CD4-positive, CD25-positive, alpha-beta regulatory T cell (primary cell): ENCODE results near the gene SNX30. TPM values are rescaled to one million over a fixed set of nuclear protein-coding genes. Genes with fewer than 3 reads are reported as not detected.

Experiments used
- ATAC-seq, 2 donors: fragments of 150-1000 bp; cut with Tn5 transposase; one replicate each; pipeline ENCODE4 v1.10.0; 2021; ENCODE audit warnings: low read depth in 2 of 2, moderate number of reproducible peaks in 2 of 2, moderate library complexity in 1 of 2
- DNase-seq, 3 donors: peaks; one replicate each; pipeline versions ENCODE4 v3.0.0 to v3.0.0-alpha.2; 2012 to 2022; ENCODE audit warnings: mixed read lengths in 1 of 3
- H3K27ac ChIP-seq: one replicate; pipeline ENCODE4 v1.7.0; 2013; ENCODE audit warnings: mild to moderate bottlenecking, low read length; ENCODE audit not compliant: insufficient read depth, poor library complexity, severe bottlenecking
- H3K27me3 ChIP-seq: one replicate; pipeline ENCODE4 v1.7.0; 2013; ENCODE audit warnings: low read length; ENCODE audit not compliant: control insufficient read depth, insufficient read depth
- H3K36me3 ChIP-seq: one replicate; pipeline ENCODE4 v1.7.0; 2013; ENCODE audit warnings: mild to moderate bottlenecking, low read length, moderate library complexity; ENCODE audit not compliant: control insufficient read depth, insufficient read depth
- H3K4me1 ChIP-seq: 2 replicates; pipeline ENCODE4 v1.7.0; 2013; ENCODE audit warnings: mild to moderate bottlenecking, low read length; ENCODE audit not compliant: insufficient read depth, control insufficient read depth, poor library complexity, severe bottlenecking
- H3K4me3 ChIP-seq: one replicate; pipeline ENCODE4 v1.7.0; 2013; ENCODE audit warnings: low read depth, mild to moderate bottlenecking, low read length, moderate library complexity
- H3K9me3 ChIP-seq, 2 experiments: 1 replicate in 1 of 2; 2 replicates in 1 of 2; pipeline ENCODE4 v1.7.0; 2013; ENCODE audit warnings: low read length in 2 of 2, mild to moderate bottlenecking in 1 of 2, moderate library complexity in 1 of 2; ENCODE audit not compliant: control insufficient read depth in 2 of 2
- H3K27ac Mint-ChIP-seq, 3 donors: one replicate each; pipeline ENCODE4 v1.8.0; 2020 to 2022; ENCODE audit warnings: mild to moderate bottlenecking in 3 of 3, mixed read lengths in 3 of 3, moderate library complexity in 2 of 3
- H3K27me3 Mint-ChIP-seq: one replicate; pipeline ENCODE4 v1.8.0; 2022; ENCODE audit warnings: mild to moderate bottlenecking, mixed read lengths
- H3K36me3 Mint-ChIP-seq: one replicate; pipeline ENCODE4 v1.8.0; 2020; ENCODE audit warnings: mixed read lengths
- H3K4me1 Mint-ChIP-seq, 4 donors: one replicate each; pipeline ENCODE4 v1.8.0; 2020 to 2022; ENCODE audit warnings: mixed read lengths in 4 of 4, mild to moderate bottlenecking in 1 of 4
- H3K4me3 Mint-ChIP-seq, 4 donors: one replicate each; pipeline ENCODE4 v1.8.0; 2020 to 2022; ENCODE audit warnings: mild to moderate bottlenecking in 4 of 4, mixed read lengths in 4 of 4, moderate library complexity in 3 of 4
- H3K9me3 Mint-ChIP-seq, 7 donors: one replicate each; pipeline ENCODE4 v1.8.0; 2020 to 2022; ENCODE audit warnings: mixed read lengths in 7 of 7, mild to moderate bottlenecking in 3 of 7, moderate library complexity in 2 of 7
- polyA plus RNA-seq, 4 donors: library from polyadenylated mRNA; unstranded; fragments of 300-500 nt; fragmentation: Illumina TruSeq; gene quantifications; one replicate each; pipeline ENCODE4 v1.2.3, GENCODE V29; 2021
- total RNA-seq: library from RNA; stranded (reverse); gene quantifications from one replicate; pipeline ENCODE4 v1.2.3, GENCODE V29; 2022

Gene SNX30
- total and polyA plus RNA-seq, 5 donors from 2014 or later = 1.5 to 12.3 (median 2.0) TPM

GRCh38 chr9:112891521-112891920, 141.0 kb downstream of the SNX30 start:
- H3K27ac Mint-ChIP-seq = no peak overlapping the region
- ATAC-seq (no peak), DNase-seq (no peak)
- H3K9me3 Mint-ChIP-seq = peaks cover 0 to 3% (median 0%) of the 10 kb centered on the region in 7 donors
- no peaks in the 10 kb centered on the region for H3K36me3 ChIP-seq
- H3K4me1 Mint-ChIP-seq = no peaks in the 10 kb centered on the region
- H3K4me3 ChIP-seq = no peak overlapping the region
- no peak overlapping the region for H3K4me3 Mint-ChIP-seq
- no peaks in the 10 kb centered on the region for H3K9me3 ChIP-seq
- no peaks in the 10 kb centered on the region for H3K36me3 Mint-ChIP-seq
- no peak overlapping the region for H3K27ac ChIP-seq
- peaks cover 32% of the 10 kb centered on the region for H3K27me3 Mint-ChIP-seq
- no peaks in the 10 kb centered on the region for H3K4me1 ChIP-seq
- peaks cover 9% of the 10 kb centered on the region for H3K27me3 ChIP-seq

- Histone ChIP-seq H3K9me3 (no peaks in the 10 kb centered on the region), H3K27me3 (peaks cover 9% of the 10 kb centered on the region), H3K4me3 (no peak overlapping the region), H3K4me1 (no peaks in the 10 kb centered on the region), H3K36me3 (no peaks in the 10 kb centered on the region), H3K27ac (no peak overlapping the region)
- peaks cover 0 to 3% (median 0%) of the 10 kb centered on the region in 7 donors for H3K9me3 Mint-ChIP-seq
- DNase-seq = no peak
- H3K36me3 Mint-ChIP-seq = no peaks in the 10 kb centered on the region
- ATAC-seq = no peak
- H3K27me3 Mint-ChIP-seq = peaks cover 32% of the 10 kb centered on the region
- H3K4me1 Mint-ChIP-seq = peaks cover 0 to 2% (median 0%) of the 10 kb centered on the region in 4 donors
- no peak overlapping the region for H3K4me3 Mint-ChIP-seq
- no peak overlapping the region for H3K27ac Mint-ChIP-seq
These were observed 142.4 kb downstream of the SNX30 start for GRCh38 chr9:112892981-112893380.

- H3K4me3 ChIP-seq = no peak overlapping the region
These were observed 143.5 kb downstream of the SNX30 start for GRCh38 chr9:112894041-112894440.

GRCh38 chr9:112894699-112895098, 144.1 kb downstream of the SNX30 start:
- H3K27ac ChIP-seq = no peak overlapping the region
- H3K9me3 Mint-ChIP-seq = peaks cover 0 to 3% (median 0%) of the 10 kb centered on the region in 7 donors
- H3K36me3 ChIP-seq = no peaks in the 10 kb centered on the region
- no peak overlapping the region for H3K27ac Mint-ChIP-seq
- no peaks in the 10 kb centered on the region for H3K4me1 ChIP-seq
- peaks cover 0 to 6% (median 1%) of the 10 kb centered on the region in 4 donors for H3K4me1 Mint-ChIP-seq
- H3K27me3 ChIP-seq = peaks cover 9% of the 10 kb centered on the region
- no peak overlapping the region for H3K4me3 Mint-ChIP-seq
- ATAC-seq = no peak
- no peaks in the 10 kb centered on the region for H3K9me3 ChIP-seq
- peaks cover 32% of the 10 kb centered on the region for H3K27me3 Mint-ChIP-seq
- H3K4me3 ChIP-seq = no peak overlapping the region
- H3K36me3 Mint-ChIP-seq = no peaks in the 10 kb centered on the region
- no peak for DNase-seq

More at GRCh38 chr9:112894041-112894440, 143.5 kb downstream of the SNX30 start:
- Mint-ChIP-seq H3K27ac (no peak overlapping the region), H3K27me3 (peaks cover 39% of the 10 kb centered on the region), H3K36me3 (no peaks in the 10 kb centered on the region), H3K4me3 (no peak overlapping the region), H3K9me3 (peaks cover 0 to 3% (median 0%) of the 10 kb centered on the region in 7 donors), H3K4me1 (peaks cover 0 to 6% (median 1%) of the 10 kb centered on the region in 4 donors)
- Histone ChIP-seq H3K36me3 (no peaks in the 10 kb centered on the region), H3K27ac (no peak overlapping the region), H3K27me3 (peaks cover 9% of the 10 kb centered on the region), H3K9me3 (no peaks in the 10 kb centered on the region), H3K4me1 (no peaks in the 10 kb centered on the region)
- ATAC-seq (no peak), DNase-seq (no peak)

- peaks cover 30% of the 10 kb centered on the region for H3K27me3 Mint-ChIP-seq
- no peaks in the 10 kb centered on the region for H3K36me3 ChIP-seq
- peaks cover 0 to 6% (median 1%) of the 10 kb centered on the region in 4 donors for H3K4me1 Mint-ChIP-seq
- H3K27me3 ChIP-seq = peaks cover 9% of the 10 kb centered on the region
- no peak overlapping the region for H3K27ac ChIP-seq
- no peak overlapping the region for H3K4me3 Mint-ChIP-seq
- no peaks in the 10 kb centered on the region for H3K4me1 ChIP-seq
- no peak overlapping the region for H3K4me3 ChIP-seq
- H3K9me3 Mint-ChIP-seq = peaks cover 0 to 3% (median 0%) of the 10 kb centered on the region in 7 donors
- no peaks in the 10 kb centered on the region for H3K36me3 Mint-ChIP-seq
- no peaks in the 10 kb centered on the region for H3K9me3 ChIP-seq
- DNase-seq (no peak), ATAC-seq (no peak)
- H3K27ac Mint-ChIP-seq = no peak overlapping the region
These were observed 145.6 kb downstream of the SNX30 start for GRCh38 chr9:112896131-112896530.

GRCh38 chr9:112898872-112899311, 148.3 kb downstream of the SNX30 start:
- Mint-ChIP-seq H3K36me3 (no peaks in the 10 kb centered on the region), H3K27me3 (peaks cover 12% of the 10 kb centered on the region), H3K9me3 (peaks cover 0 to 4% (median 0%) of the 10 kb centered on the region in 7 donors), H3K4me3 (no peak overlapping the region), H3K27ac (no peak overlapping the region), H3K4me1 (peaks cover 0 to 6% (median 2%) of the 10 kb centered on the region in 4 donors)
- H3K27ac ChIP-seq = no peak overlapping the region
- H3K9me3 ChIP-seq = no peaks in the 10 kb centered on the region
- H3K4me1 ChIP-seq = no peaks in the 10 kb centered on the region
- H3K27me3 ChIP-seq = no peaks in the 10 kb centered on the region
- no peak overlapping the region for H3K4me3 ChIP-seq
- no peaks in the 10 kb centered on the region for H3K36me3 ChIP-seq
- peak in 2 of 3 donors; percentile 0 to 14 for DNase-seq
- ATAC-seq = no peak

GRCh38 chr9:112900488-112900887, 149.9 kb downstream of the SNX30 start:
- no peaks in the 10 kb centered on the region for H3K27me3 ChIP-seq
- H3K4me1 ChIP-seq = no peaks in the 10 kb centered on the region
- no peak overlapping the region for H3K4me3 ChIP-seq
- Mint-ChIP-seq H3K9me3 (peaks cover 0 to 1% (median 0%) of the 10 kb centered on the region in 7 donors), H3K4me3 (no peak overlapping the region), H3K36me3 (no peaks in the 10 kb centered on the region), H3K27ac (no peak overlapping the region), H3K27me3 (peaks cover 12% of the 10 kb centered on the region), H3K4me1 (peaks cover 0 to 6% (median 2%) of the 10 kb centered on the region in 4 donors)
- H3K27ac ChIP-seq = no peak overlapping the region
- H3K36me3 ChIP-seq = no peaks in the 10 kb centered on the region
- no peaks in the 10 kb centered on the region for H3K9me3 ChIP-seq
- no peak for DNase-seq
- ATAC-seq = no peak

- Mint-ChIP-seq H3K27me3 (peaks cover 12% of the 10 kb centered on the region), H3K27ac (no peak overlapping the region), H3K4me3 (no peak overlapping the region), H3K36me3 (no peaks in the 10 kb centered on the region), H3K4me1 (peaks cover 0 to 6% (median 2%) of the 10 kb centered on the region in 4 donors), H3K9me3 (peaks cover 0 to 1% (median 0%) of the 10 kb centered on the region in 7 donors)
- H3K4me3 ChIP-seq = no peak overlapping the region
- DNase-seq = no peak
- H3K4me1 ChIP-seq = no peaks in the 10 kb centered on the region
- no peaks in the 10 kb centered on the region for H3K36me3 ChIP-seq
- no peak overlapping the region for H3K27ac ChIP-seq
- no peaks in the 10 kb centered on the region for H3K9me3 ChIP-seq
- no peaks in the 10 kb centered on the region for H3K27me3 ChIP-seq
- no peak for ATAC-seq
These were observed 150.3 kb downstream of the SNX30 start for GRCh38 chr9:112900901-112901300.
